NT2/D1 (cell line): Measurements from ENCODE around the gene RALGPS1.

ENCODE experiments used
- SUZ12 ChIP-seq: IDR thresholded peaks from 2 replicates; pipeline ENCODE4 v1.6.1; 2011; ENCODE audit not compliant: insufficient read length, insufficient read depth; ENCODE audit errors: extremely low read depth
- ZNF274 ChIP-seq: IDR thresholded peaks from 2 replicates; pipeline ENCODE4 v1.6.1; 2011; ENCODE audit warnings: mild to moderate bottlenecking, low read depth, low read length

- TF ChIP-seq ZNF274 (no peak), SUZ12 (no peak)
These were observed 254.9 kb downstream of the RALGPS1 start for GRCh38 chr9:127169575-127169883.
